Measurements from ENCODE around the gene CEP55. TPM values are rescaled to one million over a fixed set of nuclear protein-coding genes. Genes with fewer than 3 reads are reported as not detected.

The CEP55 gene
- total and polyA plus RNA-seq, 4 donors: under 0.01 to 4.1 (median 0.46) TPM

DNA sequence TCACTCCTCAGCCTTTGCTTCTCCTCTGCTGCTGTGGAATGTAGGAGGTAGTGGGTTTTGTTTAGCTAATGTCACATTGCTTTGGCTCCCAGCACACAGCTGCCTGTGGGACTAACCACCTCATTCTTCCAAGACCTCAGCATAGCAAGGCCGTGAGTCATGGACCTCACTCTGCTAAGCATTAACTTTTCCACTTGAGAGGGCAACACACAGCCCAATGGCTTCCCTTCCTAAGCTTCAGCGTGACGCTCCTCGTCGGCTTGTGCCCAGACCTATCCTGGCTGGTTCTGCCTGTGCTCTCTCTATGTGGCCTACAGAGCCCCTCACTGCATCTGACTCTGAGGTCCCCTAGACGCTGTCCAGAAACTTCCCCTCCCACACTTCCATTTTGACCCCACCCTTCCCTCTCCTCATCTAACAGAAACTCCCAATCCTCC lies 37.6 kb upstream of the CEP55 start:
- peak; percentile 69 to 72 for TF ChIP-seq JUND (IDR thresholded peaks at IDR 0.05)
- TF ChIP-seq, protein P1, sequence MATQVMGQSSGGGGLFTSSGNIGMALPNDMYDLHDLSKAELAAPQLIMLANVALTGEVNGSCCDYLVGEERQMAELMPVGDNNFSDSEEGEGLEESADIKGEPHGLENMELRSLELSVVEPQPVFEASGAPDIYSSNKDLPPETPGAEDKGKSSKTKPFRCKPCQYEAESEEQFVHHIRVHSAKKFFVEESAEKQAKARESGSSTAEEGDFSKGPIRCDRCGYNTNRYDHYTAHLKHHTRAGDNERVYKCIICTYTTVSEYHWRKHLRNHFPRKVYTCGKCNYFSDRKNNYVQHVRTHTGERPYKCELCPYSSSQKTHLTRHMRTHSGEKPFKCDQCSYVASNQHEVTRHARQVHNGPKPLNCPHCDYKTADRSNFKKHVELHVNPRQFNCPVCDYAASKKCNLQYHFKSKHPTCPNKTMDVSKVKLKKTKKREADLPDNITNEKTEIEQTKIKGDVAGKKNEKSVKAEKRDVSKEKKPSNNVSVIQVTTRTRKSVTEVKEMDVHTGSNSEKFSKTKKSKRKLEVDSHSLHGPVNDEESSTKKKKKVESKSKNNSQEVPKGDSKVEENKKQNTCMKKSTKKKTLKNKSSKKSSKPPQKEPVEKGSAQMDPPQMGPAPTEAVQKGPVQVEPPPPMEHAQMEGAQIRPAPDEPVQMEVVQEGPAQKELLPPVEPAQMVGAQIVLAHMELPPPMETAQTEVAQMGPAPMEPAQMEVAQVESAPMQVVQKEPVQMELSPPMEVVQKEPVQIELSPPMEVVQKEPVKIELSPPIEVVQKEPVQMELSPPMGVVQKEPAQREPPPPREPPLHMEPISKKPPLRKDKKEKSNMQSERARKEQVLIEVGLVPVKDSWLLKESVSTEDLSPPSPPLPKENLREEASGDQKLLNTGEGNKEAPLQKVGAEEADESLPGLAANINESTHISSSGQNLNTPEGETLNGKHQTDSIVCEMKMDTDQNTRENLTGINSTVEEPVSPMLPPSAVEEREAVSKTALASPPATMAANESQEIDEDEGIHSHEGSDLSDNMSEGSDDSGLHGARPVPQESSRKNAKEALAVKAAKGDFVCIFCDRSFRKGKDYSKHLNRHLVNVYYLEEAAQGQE (IDR thresholded peaks at IDR 0.05): no peak
- Histone ChIP-seq H3K27ac (ENCODE audit: low read depth in 1 of 2, low read length in 2 of 2) (no peak overlapping the region), H3K4me3 (ENCODE audit: low read depth in 1 of 3, low read length in 3 of 3) (no peak overlapping the region), H3K27me3 (ENCODE audit: control insufficient read depth in 4 of 4, insufficient read depth in 4 of 4, low read length in 3 of 4) (no peaks in the 10 kb centered on the region), H3K9ac (ENCODE audit: low read depth in 1 of 2, low read length in 2 of 2) (no peak overlapping the region), H3K9me3 (ENCODE audit: control insufficient read depth in 4 of 4, low read length in 3 of 4) (no peaks in the 10 kb centered on the region), H3K36me3 (ENCODE audit: control insufficient read depth in 4 of 4, insufficient read depth in 3 of 4, low read depth in 1 of 4, low read length in 3 of 4) (no peaks in the 10 kb centered on the region), H3K4me1 (ENCODE audit: control insufficient read depth in 4 of 4, insufficient read depth in 4 of 4, low read length in 3 of 4) (peaks cover 0 to under 1% (median 0%) of the 10 kb centered on the region in 4 donors)
- no peak for DNase-seq (ENCODE audit: low spot score)
- WGBS: 70% methylated on average over 6 of the region's 6 CpGs

DNA sequence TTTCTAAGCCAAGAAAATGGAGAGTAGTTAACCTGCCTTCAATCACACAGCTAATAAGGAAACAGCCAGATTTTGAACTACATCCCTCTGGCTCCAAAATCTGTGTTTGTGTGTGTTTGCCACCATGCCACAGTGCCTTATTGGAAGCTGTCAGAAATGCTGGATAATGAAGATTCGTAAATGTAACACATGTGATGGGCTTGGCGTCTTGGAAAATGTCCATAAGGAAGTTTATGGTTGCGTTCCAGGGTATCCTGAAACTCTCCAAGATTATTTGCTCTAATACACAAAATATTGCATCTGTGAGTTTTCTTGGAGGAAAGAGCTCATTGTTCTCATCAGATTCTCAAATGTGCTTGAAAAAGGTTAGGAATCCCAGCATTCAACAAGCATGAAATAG lies 36.9 kb upstream of the CEP55 start:
- Histone ChIP-seq H3K4me1 (ENCODE audit: control insufficient read depth in 4 of 4, insufficient read depth in 4 of 4, low read length in 3 of 4) (peaks cover 0 to 5% (median 2%) of the 10 kb centered on the region in 4 donors), H3K4me3 (ENCODE audit: low read depth in 1 of 3, low read length in 3 of 3) (no peak overlapping the region), H3K27ac (ENCODE audit: low read depth in 1 of 2, low read length in 2 of 2) (no peak overlapping the region), H3K9me3 (ENCODE audit: control insufficient read depth in 4 of 4, low read length in 3 of 4) (no peaks in the 10 kb centered on the region), H3K9ac (ENCODE audit: low read depth in 1 of 2, low read length in 2 of 2) (no peak overlapping the region), H3K27me3 (ENCODE audit: control insufficient read depth in 4 of 4, insufficient read depth in 4 of 4, low read length in 3 of 4) (no peaks in the 10 kb centered on the region), H3K36me3 (ENCODE audit: control insufficient read depth in 4 of 4, insufficient read depth in 3 of 4, low read depth in 1 of 4, low read length in 3 of 4) (no peaks in the 10 kb centered on the region)
- no peak for DNase-seq (ENCODE audit: low spot score)
- 59% methylated on average over 3 of the region's 3 CpGs for WGBS
- TF ChIP-seq HNF4A (conservative IDR thresholded peaks at IDR 0.05): no peak
- TF ChIP-seq YY1 (IDR thresholded peaks at IDR 0.05): no peak
- TF ChIP-seq RXRA (IDR thresholded peaks at IDR 0.05): no peak
- no peak for TF ChIP-seq TAF1 (conservative IDR thresholded peaks at IDR 0.05)
- TF ChIP-seq, protein P2, sequence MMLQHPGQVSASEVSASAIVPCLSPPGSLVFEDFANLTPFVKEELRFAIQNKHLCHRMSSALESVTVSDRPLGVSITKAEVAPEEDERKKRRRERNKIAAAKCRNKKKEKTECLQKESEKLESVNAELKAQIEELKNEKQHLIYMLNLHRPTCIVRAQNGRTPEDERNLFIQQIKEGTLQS (IDR thresholded peaks at IDR 0.05): no peak

DNA sequence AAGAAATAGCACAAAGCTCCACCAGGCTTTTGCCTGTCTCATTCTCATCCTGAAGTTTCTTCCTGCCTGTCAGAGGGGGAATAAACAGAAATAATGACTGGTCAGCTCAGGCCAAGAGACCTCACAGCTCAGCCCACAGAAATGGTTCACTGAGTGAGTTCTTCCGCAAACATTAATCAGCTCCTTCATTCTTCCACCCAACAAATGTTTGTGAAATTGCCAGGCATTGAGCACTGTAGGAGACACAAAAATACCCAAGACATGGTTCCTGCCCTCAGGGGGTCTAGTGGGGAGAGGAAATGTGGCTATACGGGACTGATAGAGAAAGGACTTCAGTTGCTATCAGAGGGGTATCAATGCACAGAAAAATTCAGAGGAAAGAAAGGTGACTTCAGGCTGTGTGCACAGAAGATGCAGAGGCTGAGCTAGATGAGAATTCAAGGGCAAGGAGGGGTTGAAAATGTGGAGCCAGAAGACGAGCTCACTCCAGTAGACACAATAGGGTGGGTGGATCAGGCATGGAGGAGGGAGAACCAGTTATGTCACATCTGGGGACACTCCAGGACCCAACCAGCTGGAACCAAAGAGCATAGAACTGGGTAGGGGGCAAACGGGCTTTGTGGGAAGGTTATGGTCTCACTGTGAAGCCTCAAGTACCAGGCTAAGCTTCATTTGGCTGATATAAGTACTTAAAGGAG lies 35.2 kb upstream of the CEP55 start:
- no peak for DNase-seq (ENCODE audit: low spot score)
- 82% methylated on average over 4 of the region's 4 CpGs for WGBS
- no peak overlapping the region for H3K9ac ChIP-seq (ENCODE audit: low read depth in 1 of 2, low read length in 2 of 2)
- peaks cover 0 to 10% (median 4%) of the 10 kb centered on the region in 4 donors for H3K4me1 ChIP-seq (ENCODE audit: control insufficient read depth in 4 of 4, insufficient read depth in 4 of 4, low read length in 3 of 4)
- H3K9me3 ChIP-seq (ENCODE audit: control insufficient read depth in 4 of 4, low read length in 3 of 4): no peaks in the 10 kb centered on the region
- no peaks in the 10 kb centered on the region for H3K27me3 ChIP-seq (ENCODE audit: control insufficient read depth in 4 of 4, insufficient read depth in 4 of 4, low read length in 3 of 4)
- no peak overlapping the region for H3K4me3 ChIP-seq (ENCODE audit: low read depth in 1 of 3, low read length in 3 of 3)
- no peak overlapping the region for H3K27ac ChIP-seq (ENCODE audit: low read depth in 1 of 2, low read length in 2 of 2)
- no peaks in the 10 kb centered on the region for H3K36me3 ChIP-seq (ENCODE audit: control insufficient read depth in 4 of 4, insufficient read depth in 3 of 4, low read depth in 1 of 4, low read length in 3 of 4)
- TF ChIP-seq SP1 (IDR thresholded peaks at IDR 0.05): no peak
- TF ChIP-seq, protein P3, sequence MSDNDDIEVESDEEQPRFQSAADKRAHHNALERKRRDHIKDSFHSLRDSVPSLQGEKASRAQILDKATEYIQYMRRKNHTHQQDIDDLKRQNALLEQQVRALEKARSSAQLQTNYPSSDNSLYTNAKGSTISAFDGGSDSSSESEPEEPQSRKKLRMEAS (IDR thresholded peaks at IDR 0.05): no peak
- TF ChIP-seq YY1 (IDR thresholded peaks at IDR 0.05): no peak
- no peak for TF ChIP-seq HNF4A (conservative IDR thresholded peaks at IDR 0.05)
- TF ChIP-seq, protein P1 (IDR thresholded peaks at IDR 0.05): no peak
- TF ChIP-seq EGR1 (IDR thresholded peaks at IDR 0.05; ENCODE audit: low read depth in 2 of 2): no peak
- TF ChIP-seq FOXA2 (IDR thresholded peaks at IDR 0.05): no peak
- TF ChIP-seq, protein P4, sequence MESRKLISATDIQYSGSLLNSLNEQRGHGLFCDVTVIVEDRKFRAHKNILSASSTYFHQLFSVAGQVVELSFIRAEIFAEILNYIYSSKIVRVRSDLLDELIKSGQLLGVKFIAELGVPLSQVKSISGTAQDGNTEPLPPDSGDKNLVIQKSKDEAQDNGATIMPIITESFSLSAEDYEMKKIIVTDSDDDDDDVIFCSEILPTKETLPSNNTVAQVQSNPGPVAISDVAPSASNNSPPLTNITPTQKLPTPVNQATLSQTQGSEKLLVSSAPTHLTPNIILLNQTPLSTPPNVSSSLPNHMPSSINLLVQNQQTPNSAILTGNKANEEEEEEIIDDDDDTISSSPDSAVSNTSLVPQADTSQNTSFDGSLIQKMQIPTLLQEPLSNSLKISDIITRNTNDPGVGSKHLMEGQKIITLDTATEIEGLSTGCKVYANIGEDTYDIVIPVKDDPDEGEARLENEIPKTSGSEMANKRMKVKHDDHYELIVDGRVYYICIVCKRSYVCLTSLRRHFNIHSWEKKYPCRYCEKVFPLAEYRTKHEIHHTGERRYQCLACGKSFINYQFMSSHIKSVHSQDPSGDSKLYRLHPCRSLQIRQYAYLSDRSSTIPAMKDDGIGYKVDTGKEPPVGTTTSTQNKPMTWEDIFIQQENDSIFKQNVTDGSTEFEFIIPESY (IDR thresholded peaks at IDR 0.05): no peak
- no peak for TF ChIP-seq NR2F2 (IDR thresholded peaks at IDR 0.05)
- no peak for TF ChIP-seq HNF4G (IDR thresholded peaks at IDR 0.05)
- TF ChIP-seq, protein P2 (IDR thresholded peaks at IDR 0.05): no peak
- no peak for TF ChIP-seq FOXA1 (IDR thresholded peaks at IDR 0.05)
- TF ChIP-seq RAD21 (IDR thresholded peaks at IDR 0.05): no peak
- no peak for TF ChIP-seq JUND (IDR thresholded peaks at IDR 0.05)
- TF ChIP-seq RXRA (IDR thresholded peaks at IDR 0.05): no peak
- no peak for TF ChIP-seq TAF1 (conservative IDR thresholded peaks at IDR 0.05)
